T-helper 17 cell (primary cell): ENCODE results near the gene PARD6A. TPM values are rescaled to one million over a fixed set of nuclear protein-coding genes. Genes with fewer than 3 reads are reported as not detected.

ENCODE experiments used
- ATAC-seq: fragments of 150-1000 bp; cut with Tn5 transposase; 2 replicates; pipeline ENCODE4 v1.10.0; 2021; ENCODE audit warnings: mild to moderate bottlenecking, moderate library complexity
- DNase-seq, 3 donors: peaks; one replicate each; pipeline versions ENCODE4 v3.0.0 to v3.0.0-alpha.2; 2020 to 2021
- H3K9me3 ChIP-seq: one replicate; pipeline ENCODE4 v1.7.0; 2013; ENCODE audit warnings: low read length, mild to moderate bottlenecking; ENCODE audit not compliant: control insufficient read depth, poor library complexity, severe bottlenecking
- H3K27ac Mint-ChIP-seq: one replicate; pipeline ENCODE4 v1.8.0; 2022; ENCODE audit warnings: mild to moderate bottlenecking, moderate library complexity, mixed read lengths
- H3K27me3 Mint-ChIP-seq: one replicate; pipeline ENCODE4 v1.8.0; 2022; ENCODE audit warnings: mixed read lengths
- H3K36me3 Mint-ChIP-seq: one replicate; pipeline ENCODE4 v1.8.0; 2022; ENCODE audit warnings: low read depth, mixed read lengths
- H3K4me1 Mint-ChIP-seq: one replicate; pipeline ENCODE4 v1.8.0; 2022; ENCODE audit warnings: mild to moderate bottlenecking, mixed read lengths
- H3K4me3 Mint-ChIP-seq: one replicate; pipeline ENCODE4 v1.8.0; 2022; ENCODE audit warnings: mild to moderate bottlenecking, moderate library complexity, mixed read lengths
- total RNA-seq, 4 donors: library from RNA in 2 of 4; stranded (reverse) in 2 of 4; gene quantifications; one replicate each; pipeline ENCODE4 v1.2.3 and lab custom pipeline; 2022 to 2026

The PARD6A gene
- total RNA-seq, 2 donors from 2014 or later = 6.3 to 7.9 TPM

DNA sequence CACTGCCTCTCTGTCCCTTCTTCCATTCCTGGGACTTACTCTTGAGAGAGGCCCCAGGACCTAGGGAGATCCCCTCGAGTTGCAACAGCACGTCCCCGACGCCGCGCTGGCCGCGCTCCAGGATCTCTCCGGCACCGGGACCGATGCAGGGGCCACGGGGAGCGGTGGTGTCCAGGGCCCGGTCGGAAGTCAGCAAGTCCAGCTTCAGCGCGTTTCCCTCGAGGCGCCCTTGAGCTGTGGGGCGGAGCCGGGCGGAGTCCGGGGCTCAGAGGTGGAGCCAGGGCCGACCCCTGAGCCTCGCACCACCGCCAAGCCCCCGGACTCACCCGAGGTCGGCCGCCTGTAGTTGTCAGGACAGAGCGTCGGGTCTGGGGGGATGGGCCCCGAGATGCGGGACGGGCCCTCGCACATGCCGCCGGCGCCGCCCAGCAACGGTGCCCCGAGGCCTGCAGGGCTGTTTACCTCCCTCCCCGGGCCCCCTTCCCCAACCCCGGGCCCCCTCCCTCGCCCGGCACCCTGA is 5.3 kb downstream of the PARD6A start:
- DNase-seq (no peak), ATAC-seq (peak; percentile 3)
- H3K4me1 Mint-ChIP-seq = peaks cover 28% of the 10 kb centered on the region
- H3K36me3 Mint-ChIP-seq = no peaks in the 10 kb centered on the region
- H3K9me3 ChIP-seq = no peaks in the 10 kb centered on the region
- H3K4me3 Mint-ChIP-seq = peak overlapping the region; percentile 93
- H3K27ac Mint-ChIP-seq = peak overlapping the region; percentile 74
- no peaks in the 10 kb centered on the region for H3K27me3 Mint-ChIP-seq

- ATAC-seq (peak; percentile 78), DNase-seq (peak; percentile 74 to 79 (median 74))
- no peaks in the 10 kb centered on the region for H3K9me3 ChIP-seq
- Mint-ChIP-seq H3K4me1 (peaks cover 20% of the 10 kb centered on the region), H3K27me3 (no peaks in the 10 kb centered on the region), H3K36me3 (no peaks in the 10 kb centered on the region), H3K27ac (peak within 1 kb of the TSS; percentile 74), H3K4me3 (peak within 1 kb of the TSS; percentile 93)
These were observed 6.0 kb downstream of the PARD6A start, which contains the start of the genes C16orf86 and ENKD1 for GRCh38 chr16:67666559-67667452. Gene C16orf86, plus strand, starts transcription at chr16:67666814. Its CDS starts 157 bp downstream, at chr16:67666971. Gene ENKD1, minus strand, starts transcription at chr16:67666750. Its CDS starts 308 bp downstream, at chr16:67666442.

- no peaks in the 10 kb centered on the region for H3K27me3 Mint-ChIP-seq
- ATAC-seq = no peak
- H3K27ac Mint-ChIP-seq = peak overlapping the region; percentile 74
- peaks cover 21% of the 10 kb centered on the region for H3K4me1 Mint-ChIP-seq
- DNase-seq = no peak
- peak overlapping the region; percentile 93 for H3K4me3 Mint-ChIP-seq
- no peaks in the 10 kb centered on the region for H3K9me3 ChIP-seq
- no peaks in the 10 kb centered on the region for H3K36me3 Mint-ChIP-seq
These were observed 6.7 kb downstream of the PARD6A start for GRCh38 chr16:67667453-67667816.

- peak; percentile 88 for ATAC-seq
These were observed 7.2 kb downstream of the PARD6A start for GRCh38 chr16:67667817-67668494.

DNA sequence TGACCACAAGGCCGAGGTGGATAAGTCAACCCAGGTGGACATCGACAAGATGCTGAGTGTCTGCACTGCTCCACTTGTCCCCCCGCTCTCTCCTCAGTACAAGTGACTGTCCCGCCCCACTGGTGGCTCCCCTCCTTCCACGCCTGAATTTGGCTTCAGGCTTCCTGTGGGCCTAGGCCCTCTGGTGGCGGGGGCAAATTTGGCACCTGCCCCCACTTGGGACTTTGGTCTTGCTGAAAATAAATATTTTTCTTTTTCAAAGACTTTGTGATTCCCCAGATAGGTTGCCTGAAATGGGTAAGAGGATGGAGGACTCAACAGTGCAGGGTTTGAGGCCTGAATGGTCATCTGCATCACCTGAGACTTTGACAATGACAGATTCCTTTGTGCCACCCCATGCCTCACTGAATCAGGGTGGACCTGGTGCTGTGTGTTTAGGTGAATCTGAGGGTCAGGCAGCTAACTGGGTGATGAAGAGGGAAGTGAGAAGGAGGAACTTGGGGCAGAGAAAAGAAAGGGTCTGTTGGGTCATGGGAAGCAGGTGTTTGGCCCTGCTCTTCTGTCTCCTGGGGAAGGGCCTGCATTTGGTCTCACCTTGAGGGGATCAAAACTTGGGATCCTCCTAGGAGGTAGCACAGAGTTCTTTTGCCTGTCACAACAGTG is 7.9 kb downstream of the PARD6A start:
- Mint-ChIP-seq H3K36me3 (no peaks in the 10 kb centered on the region), H3K27me3 (no peaks in the 10 kb centered on the region), H3K4me1 (peaks cover 26% of the 10 kb centered on the region), H3K4me3 (peak overlapping the region; percentile 41), H3K27ac (peak overlapping the region; percentile 60)
- no peaks in the 10 kb centered on the region for H3K9me3 ChIP-seq
- DNase-seq (no peak), ATAC-seq (no peak)

More at GRCh38 chr16:67667817-67668494, 7.2 kb downstream of the PARD6A start:
- H3K4me1 Mint-ChIP-seq = peaks cover 25% of the 10 kb centered on the region
- H3K4me3 Mint-ChIP-seq = peak overlapping the region; percentile 93
- H3K27me3 Mint-ChIP-seq = no peaks in the 10 kb centered on the region
- no peaks in the 10 kb centered on the region for H3K9me3 ChIP-seq
- DNase-seq = peak; percentile 58 to 72 (median 72)
- no peaks in the 10 kb centered on the region for H3K36me3 Mint-ChIP-seq
- peak overlapping the region; percentile 60 for H3K27ac Mint-ChIP-seq

GRCh38 chr16:67669499-67670101 is 8.8 kb downstream of the PARD6A start:
- H3K9me3 ChIP-seq = no peaks in the 10 kb centered on the region
- Mint-ChIP-seq H3K27ac (peak overlapping the region; percentile 74), H3K4me1 (peaks cover 26% of the 10 kb centered on the region), H3K4me3 (no peak overlapping the region), H3K36me3 (no peaks in the 10 kb centered on the region), H3K27me3 (no peaks in the 10 kb centered on the region)
- no peak for DNase-seq
- no peak for ATAC-seq

DNA sequence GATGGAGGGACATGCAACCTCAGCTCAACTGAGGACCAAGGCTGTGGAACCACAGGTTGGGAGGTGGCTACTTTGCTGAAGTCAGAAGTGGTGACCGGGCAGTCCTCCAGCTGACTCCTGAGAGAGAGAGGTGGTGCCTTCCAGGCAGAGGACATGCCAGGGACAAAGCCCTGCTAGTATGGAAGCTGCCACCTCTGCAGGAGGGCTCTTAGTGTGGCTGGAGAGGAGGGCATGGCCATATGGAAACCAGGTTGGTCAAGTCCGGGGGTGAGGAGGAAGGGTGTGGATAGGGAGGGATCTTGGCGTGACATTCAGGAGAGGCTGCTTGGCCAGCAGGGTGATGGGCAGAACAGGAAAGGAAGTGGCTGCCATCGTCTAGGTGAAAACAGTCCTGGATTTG is 11.5 kb downstream of the PARD6A start:
- H3K27me3 Mint-ChIP-seq = no peaks in the 10 kb centered on the region
- DNase-seq (no peak), ATAC-seq (no peak)
- no peaks in the 10 kb centered on the region for H3K9me3 ChIP-seq
- peak overlapping the region; percentile 45 for H3K4me3 Mint-ChIP-seq
- H3K27ac Mint-ChIP-seq = no peak overlapping the region
- H3K4me1 Mint-ChIP-seq = peaks cover 15% of the 10 kb centered on the region
- H3K36me3 Mint-ChIP-seq = no peaks in the 10 kb centered on the region

DNA sequence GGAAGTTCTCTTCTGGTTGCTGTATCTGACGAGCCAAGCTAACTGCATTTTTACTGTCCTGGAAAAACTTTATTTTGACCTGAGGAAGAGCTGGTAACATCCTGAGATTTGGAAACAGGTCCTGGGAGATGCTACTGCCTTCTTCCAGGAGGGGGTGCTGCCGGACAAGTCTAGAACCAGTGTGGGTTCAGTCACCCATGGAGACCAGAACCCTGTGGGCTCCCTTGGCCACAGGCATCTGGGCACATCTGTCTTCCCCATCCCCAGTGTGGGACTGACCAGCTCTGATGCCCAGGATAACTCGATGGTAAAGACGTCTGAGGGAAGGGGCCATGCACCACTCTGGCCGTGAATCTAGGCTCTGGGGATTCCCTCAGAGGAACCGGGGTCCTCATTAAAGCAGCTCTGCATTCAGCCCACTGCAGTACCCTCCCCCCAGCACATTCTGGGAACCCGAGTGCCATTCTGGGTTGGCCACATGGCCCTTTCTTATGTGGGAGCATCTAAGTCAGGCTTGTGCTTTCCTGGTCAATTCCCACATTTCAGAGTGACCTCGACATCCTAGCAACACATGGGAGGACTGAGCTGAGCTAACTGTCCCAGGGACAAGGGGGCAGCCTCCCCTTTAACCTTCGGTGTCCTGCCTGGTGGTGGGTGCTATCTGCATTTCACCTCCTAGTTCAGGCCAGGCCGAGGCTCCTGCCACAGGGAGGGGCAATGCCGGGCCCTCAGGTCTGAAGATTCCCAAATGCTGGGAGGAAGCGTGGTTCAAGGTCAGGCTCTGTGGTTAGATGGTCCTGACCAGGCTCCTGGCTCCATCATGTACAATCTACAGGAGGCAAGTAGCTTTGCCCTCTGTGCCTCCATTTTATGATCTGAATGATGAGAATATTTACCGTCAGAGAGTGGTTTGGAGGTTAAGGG is 12.2 kb downstream of the PARD6A start:
- no peak overlapping the region for H3K4me3 Mint-ChIP-seq
- H3K4me1 Mint-ChIP-seq = peaks cover 15% of the 10 kb centered on the region
- H3K27ac Mint-ChIP-seq = no peak overlapping the region
- H3K9me3 ChIP-seq = no peaks in the 10 kb centered on the region
- H3K36me3 Mint-ChIP-seq = no peaks in the 10 kb centered on the region
- peak; percentile 35 for ATAC-seq
- no peaks in the 10 kb centered on the region for H3K27me3 Mint-ChIP-seq
- DNase-seq = peak in 2 of 3 donors; percentile 38 to 56

DNA sequence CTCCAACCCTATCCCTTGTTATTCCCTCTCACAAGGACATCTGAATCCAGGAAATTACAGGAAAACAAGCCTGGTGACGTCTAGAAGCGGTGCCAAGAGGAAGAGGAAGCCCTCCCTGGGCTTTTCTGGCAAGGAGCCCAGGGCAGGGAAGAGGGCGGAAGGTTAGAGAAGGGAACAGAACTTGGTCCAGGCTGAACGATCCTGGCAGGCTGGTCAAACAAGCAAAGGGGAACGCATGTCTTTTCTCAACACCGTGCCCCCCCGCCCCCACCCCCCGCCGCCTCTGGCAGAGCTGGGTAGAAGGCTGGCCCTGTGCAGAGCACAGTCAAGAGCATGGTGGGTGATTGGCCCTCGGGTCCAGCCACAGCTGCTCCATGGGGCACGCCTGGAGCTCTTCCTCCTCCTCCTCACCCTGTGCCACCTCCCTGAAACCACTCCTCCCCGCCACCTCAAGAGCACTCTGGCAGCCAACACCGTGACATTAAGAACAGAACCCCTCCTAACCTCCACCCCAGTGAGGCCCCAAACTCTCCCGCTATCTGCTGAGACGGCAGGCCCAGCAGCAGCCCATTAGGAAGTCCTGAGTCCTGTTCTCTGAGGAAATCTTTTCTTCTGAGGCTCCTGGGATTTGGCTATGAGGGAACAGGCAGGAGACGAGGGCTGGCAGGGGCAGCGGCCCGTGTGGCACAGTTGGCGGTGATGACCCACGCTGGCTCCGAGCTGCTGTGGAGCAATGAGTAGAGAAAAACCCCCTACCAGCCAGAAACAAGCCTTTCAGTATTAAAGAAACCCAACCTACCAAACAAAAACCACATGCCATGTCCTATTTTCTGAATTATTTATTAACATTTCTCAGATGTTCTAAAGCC is 13.2 kb downstream of the PARD6A start:
- Mint-ChIP-seq H3K27me3 (no peaks in the 10 kb centered on the region), H3K27ac (peak overlapping the region; percentile 88), H3K4me3 (no peak overlapping the region), H3K36me3 (no peaks in the 10 kb centered on the region), H3K4me1 (peaks cover 13% of the 10 kb centered on the region)
- no peaks in the 10 kb centered on the region for H3K9me3 ChIP-seq
- DNase-seq (no peak), ATAC-seq (peak; percentile 7)

- DNase-seq = no peak
- no peaks in the 10 kb centered on the region for H3K9me3 ChIP-seq
- no peak for ATAC-seq
- peaks cover 13% of the 10 kb centered on the region for H3K4me1 Mint-ChIP-seq
- no peaks in the 10 kb centered on the region for H3K36me3 Mint-ChIP-seq
- H3K4me3 Mint-ChIP-seq = no peak overlapping the region
- H3K27me3 Mint-ChIP-seq = no peaks in the 10 kb centered on the region
- peak overlapping the region; percentile 88 for H3K27ac Mint-ChIP-seq
These were observed 14.3 kb downstream of the PARD6A start for GRCh38 chr16:67674851-67675578.

GRCh38 chr16:67675579-67675935 is 14.8 kb downstream of the PARD6A start:
- no peak overlapping the region for H3K27ac Mint-ChIP-seq

More at GRCh38 chr16:67675579-67675935, 14.8 kb downstream of the PARD6A start:
- H3K9me3 ChIP-seq = no peaks in the 10 kb centered on the region
- H3K27me3 Mint-ChIP-seq = no peaks in the 10 kb centered on the region
- DNase-seq (no peak), ATAC-seq (no peak)
- H3K4me3 Mint-ChIP-seq = no peak overlapping the region
- peaks cover 13% of the 10 kb centered on the region for H3K4me1 Mint-ChIP-seq
- no peaks in the 10 kb centered on the region for H3K36me3 Mint-ChIP-seq
